Stimulated activated naive CD8-positive, alpha-beta T cell treated with anti-CD3 and anti-CD28 coated beads, Interleukin-15, Interleukin-2, amounts not matched to agents 100 U/mL and 50 U/mL, for 24 hours (primary cell): Measurements from ENCODE around the gene ACKR1.

Experiments
- ATAC-seq: fragments of 150-1000 bp; cut with Tn5 transposase; one replicate; pipeline ENCODE4 v1.10.0; 2021
- DNase-seq: peaks from one replicate; pipeline ENCODE4 v3.0.0; 2021

Gene ACKR1

GRCh38 chr1:159222075-159222865 is 17.6 kb downstream of the ACKR1 start:
- ATAC-seq: no peak
- no peak for DNase-seq

GRCh38 chr1:159223004-159223403 is 18.3 kb downstream of the ACKR1 start:
- DNase-seq (no peak), ATAC-seq (no peak)

GRCh38 chr1:159228554-159228953 is 23.9 kb downstream of the ACKR1 start:
- DNase-seq (no peak), ATAC-seq (no peak)

DNA sequence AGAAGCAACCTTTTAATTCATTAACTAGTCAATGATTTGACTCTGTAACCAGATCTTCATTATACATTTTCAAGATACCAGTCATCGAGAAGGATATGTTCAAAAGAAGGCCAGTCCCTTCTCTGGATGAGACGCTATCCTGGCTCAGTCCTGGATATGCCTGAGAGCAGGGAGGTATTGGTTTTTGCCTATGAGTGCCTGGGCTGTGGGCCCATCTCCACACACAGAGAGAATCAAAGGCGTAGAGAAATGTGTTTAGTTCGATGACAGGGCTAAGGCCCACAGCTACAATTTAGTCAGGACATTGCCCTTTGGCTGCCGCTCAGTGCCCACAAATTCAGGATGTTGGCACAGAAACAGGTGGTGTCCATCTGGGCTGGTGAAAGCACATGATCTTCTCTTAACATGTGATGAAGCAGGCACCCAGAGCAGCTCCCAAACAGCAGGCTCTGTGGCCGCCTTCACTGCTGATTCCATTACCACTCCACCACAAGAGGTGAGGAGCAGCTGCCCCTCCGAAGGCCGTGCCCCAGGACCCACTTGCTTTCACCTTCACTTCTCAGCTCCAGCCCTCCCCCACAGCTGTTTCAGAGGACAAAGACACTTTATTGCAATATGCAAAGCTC is 24.7 kb downstream of the ACKR1 start:
- ATAC-seq: no peak
- no peak for DNase-seq

DNA sequence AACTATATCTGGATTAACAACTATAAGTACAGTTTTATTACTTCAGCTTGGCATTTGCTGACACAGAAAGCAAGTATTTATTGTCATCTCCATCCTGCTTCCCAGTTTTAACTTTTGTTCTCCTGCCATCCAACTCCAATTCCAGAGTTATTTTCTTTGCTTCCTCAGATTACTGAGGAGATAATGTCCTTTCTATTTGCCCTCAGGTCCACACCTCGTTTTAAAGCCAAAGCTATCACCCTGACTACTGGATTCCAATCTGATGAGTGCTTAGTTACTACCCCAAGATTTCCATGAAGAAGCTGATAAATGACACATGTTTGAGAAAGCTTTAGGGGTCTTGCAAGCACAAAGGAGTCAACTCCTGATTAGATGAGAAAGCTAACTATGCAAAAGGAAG is 25.2 kb downstream of the ACKR1 start:
- no peak for DNase-seq
- no peak for ATAC-seq

- ATAC-seq: no peak
Observed at GRCh38 chr1:159239551-159240220, 35.0 kb downstream of the ACKR1 start.

GRCh38 chr1:159247266-159247665 is 42.6 kb downstream of the ACKR1 start:
- ATAC-seq (no peak), DNase-seq (no peak)

More at GRCh38 chr1:159239551-159240220, 35.0 kb downstream of the ACKR1 start:
- no peak for DNase-seq

GRCh38 chr1:159248311-159248710 is 43.6 kb downstream of the ACKR1 start:
- no peak for ATAC-seq

GRCh38 chr1:159250638-159251216 is 46.1 kb downstream of the ACKR1 start:
- DNase-seq (no peak), ATAC-seq (no peak)

More at GRCh38 chr1:159248311-159248710, 43.6 kb downstream of the ACKR1 start:
- DNase-seq: no peak
